ENCODE data around the gene PAX5.

PAX5 gene

DNA sequence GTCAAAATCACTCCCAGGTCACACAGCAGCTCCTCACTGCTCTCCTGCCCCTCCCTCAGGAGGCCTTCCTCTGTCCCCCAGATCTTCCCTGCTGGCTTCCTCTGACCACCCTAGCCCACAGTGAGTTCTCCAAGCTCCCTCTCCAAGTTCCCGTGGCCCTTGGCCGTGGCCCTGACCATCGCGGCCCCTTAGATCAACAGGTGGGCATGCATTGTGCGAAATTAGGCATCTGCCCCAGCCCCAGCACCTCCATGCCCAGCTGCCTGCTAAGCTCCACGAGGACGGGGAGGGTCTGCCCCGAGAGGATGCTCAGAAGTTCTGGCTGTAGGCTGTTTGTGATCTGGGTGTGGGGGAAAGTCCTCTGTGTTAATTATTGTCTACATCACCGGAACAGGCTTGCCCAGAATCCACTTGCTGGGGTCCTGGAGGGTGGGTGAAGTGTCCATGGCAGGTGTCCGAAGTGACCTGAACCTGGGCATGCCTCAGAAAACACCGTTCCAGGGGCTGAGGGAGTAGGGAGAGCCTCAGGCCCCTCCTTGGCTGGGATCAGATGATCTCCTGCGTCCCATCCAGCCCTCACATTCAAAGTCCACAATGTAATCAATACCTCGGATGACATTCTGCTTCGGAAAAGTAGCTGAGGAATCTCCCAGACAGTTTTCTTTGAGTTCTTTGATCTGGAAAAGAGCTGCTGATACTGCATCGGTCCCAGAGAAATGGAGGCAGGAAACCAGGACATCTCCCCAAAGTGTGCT is 194.8 kb downstream of the PAX5 start:
- DNase-seq (ENCODE audit: low read depth, low spot score), result no peak
- in situ Hi-C loops (cut with HindIII; ENCODE audit: low sequenced_read_pairs), result no loop called here
- TF ChIP-seq, protein P1, sequence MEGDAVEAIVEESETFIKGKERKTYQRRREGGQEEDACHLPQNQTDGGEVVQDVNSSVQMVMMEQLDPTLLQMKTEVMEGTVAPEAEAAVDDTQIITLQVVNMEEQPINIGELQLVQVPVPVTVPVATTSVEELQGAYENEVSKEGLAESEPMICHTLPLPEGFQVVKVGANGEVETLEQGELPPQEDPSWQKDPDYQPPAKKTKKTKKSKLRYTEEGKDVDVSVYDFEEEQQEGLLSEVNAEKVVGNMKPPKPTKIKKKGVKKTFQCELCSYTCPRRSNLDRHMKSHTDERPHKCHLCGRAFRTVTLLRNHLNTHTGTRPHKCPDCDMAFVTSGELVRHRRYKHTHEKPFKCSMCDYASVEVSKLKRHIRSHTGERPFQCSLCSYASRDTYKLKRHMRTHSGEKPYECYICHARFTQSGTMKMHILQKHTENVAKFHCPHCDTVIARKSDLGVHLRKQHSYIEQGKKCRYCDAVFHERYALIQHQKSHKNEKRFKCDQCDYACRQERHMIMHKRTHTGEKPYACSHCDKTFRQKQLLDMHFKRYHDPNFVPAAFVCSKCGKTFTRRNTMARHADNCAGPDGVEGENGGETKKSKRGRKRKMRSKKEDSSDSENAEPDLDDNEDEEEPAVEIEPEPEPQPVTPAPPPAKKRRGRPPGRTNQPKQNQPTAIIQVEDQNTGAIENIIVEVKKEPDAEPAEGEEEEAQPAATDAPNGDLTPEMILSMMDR (IDR thresholded peaks at IDR 0.05; ENCODE audit: low read depth, low read length), result no peak
- no peak overlapping the region for H3K4me3 ChIP-seq (ENCODE audit: low read depth, low read length)

GRCh38 chr9:36837431-36838405 is 196.3 kb downstream of the PAX5 start:
- no peak for DNase-seq (ENCODE audit: low read depth, low spot score)
- no peak overlapping the region for H3K4me3 ChIP-seq (ENCODE audit: low read depth, low read length)
- TF ChIP-seq, protein P1 (IDR thresholded peaks at IDR 0.05; ENCODE audit: low read depth, low read length), result no peak
- in situ Hi-C loops (cut with HindIII; ENCODE audit: low sequenced_read_pairs), result no loop called here

DNA sequence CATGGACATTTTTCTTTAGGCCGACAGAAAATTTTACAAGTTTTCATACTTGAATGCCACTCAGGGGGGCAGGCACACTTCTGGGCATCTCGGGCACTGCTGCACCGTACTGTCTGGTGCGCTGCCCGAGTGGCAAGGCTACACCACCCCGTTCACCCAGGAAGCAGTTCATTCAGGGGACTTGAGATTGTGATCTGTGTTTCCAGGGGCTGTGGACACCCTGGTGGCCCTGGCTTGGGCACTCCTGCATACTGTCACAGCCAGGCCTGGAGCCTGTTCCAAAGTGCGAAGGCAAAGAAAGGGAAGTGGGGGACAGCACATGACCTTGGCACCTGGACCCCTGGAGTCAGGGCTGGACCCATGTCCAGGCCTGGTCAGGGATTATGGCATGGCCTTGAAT is 197.6 kb downstream of the PAX5 start:
- in situ Hi-C loops (cut with HindIII; ENCODE audit: low sequenced_read_pairs), result no loop called here
- DNase-seq (ENCODE audit: low read depth, low spot score), result no peak
- no peak overlapping the region for H3K4me3 ChIP-seq (ENCODE audit: low read depth, low read length)
- TF ChIP-seq, protein P1 (IDR thresholded peaks at IDR 0.05; ENCODE audit: low read depth, low read length), result no peak

DNA sequence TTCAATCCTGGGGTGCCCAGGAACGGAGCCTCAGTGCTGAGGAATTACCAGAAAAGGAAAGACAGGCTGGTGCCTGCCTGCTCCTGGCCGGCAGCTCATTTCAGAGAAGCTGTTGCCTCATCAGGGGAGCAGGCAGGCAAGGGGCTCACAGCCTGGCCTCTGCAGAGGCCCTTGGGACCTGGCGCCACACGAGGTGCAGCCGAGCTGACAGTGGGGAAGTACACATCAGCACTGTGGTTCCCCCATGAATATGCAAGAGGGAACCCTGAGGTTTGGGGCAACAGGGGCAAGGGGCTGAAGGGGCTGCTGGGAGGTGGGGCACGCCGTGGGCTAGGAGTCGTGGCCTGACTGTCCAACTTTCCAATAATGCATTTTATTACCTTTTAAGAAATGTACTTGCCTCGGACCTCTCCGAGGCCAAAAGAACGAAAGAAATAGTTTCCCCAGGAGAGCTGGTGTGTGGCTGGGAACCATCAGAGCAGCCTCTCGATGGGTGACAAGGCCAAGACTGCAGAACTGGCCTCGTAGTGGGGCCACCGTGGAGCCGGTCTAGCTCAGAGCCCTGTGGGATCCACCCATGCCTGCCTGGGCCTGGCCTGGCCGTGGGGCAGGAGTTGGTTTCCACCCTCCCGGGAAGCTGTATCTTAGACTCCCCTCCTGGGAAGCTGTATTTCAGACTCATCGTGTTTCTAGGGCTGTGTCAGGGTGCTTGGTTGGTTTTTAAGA is 198.6 kb downstream of the PAX5 start:
- no peak for DNase-seq (ENCODE audit: low read depth, low spot score)
- TF ChIP-seq, protein P1 (IDR thresholded peaks at IDR 0.05; ENCODE audit: low read depth, low read length), result no peak
- in situ Hi-C loops (cut with HindIII; ENCODE audit: low sequenced_read_pairs), result no loop called here
- H3K4me3 ChIP-seq (ENCODE audit: low read depth, low read length), result no peak overlapping the region

GRCh38 chr9:36834736-36835135 is 199.3 kb downstream of the PAX5 start:
- no peak for DNase-seq (ENCODE audit: low read depth, low spot score)
- TF ChIP-seq, protein P1 (IDR thresholded peaks at IDR 0.05; ENCODE audit: low read depth, low read length), result no peak
- H3K4me3 ChIP-seq (ENCODE audit: low read depth, low read length), result no peak overlapping the region
- in situ Hi-C loops (cut with HindIII; ENCODE audit: low sequenced_read_pairs), result no loop called here

DNA sequence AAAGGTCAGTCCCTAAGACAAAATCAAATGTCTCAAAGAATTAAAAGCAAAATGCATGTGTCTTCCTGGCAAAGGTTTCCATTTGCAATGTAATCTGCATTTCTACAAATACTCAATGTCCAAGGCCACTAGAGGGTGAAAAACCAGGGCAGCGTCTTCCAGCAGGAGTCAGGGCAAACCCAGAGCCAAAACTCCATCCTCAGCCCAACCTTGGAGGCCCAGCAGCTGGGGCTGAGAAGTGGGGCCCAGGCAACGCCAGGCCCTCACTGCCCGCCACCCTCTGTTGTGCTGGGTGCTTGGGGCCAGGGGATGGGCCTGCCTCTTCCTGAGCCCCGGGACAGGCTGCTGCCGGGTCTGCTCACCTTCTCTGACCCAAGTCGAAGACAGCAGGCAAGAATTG is 200.1 kb downstream of the PAX5 start:
- TF ChIP-seq, protein P1 (IDR thresholded peaks at IDR 0.05; ENCODE audit: low read depth, low read length), result no peak
- in situ Hi-C loops (cut with HindIII; ENCODE audit: low sequenced_read_pairs), result no loop called here
- H3K4me3 ChIP-seq (ENCODE audit: low read depth, low read length), result no peak overlapping the region
- no peak for DNase-seq (ENCODE audit: low read depth, low spot score)

Data from astrocyte of the spinal cord (primary cell).